ENCODE data around the gene MKS1.

MKS1 gene

GRCh38 chr17:58161566-58161965 lies 57.5 kb downstream of the MKS1 start:
- no peak for DNase-seq (ENCODE audit: low read depth, low spot score)

DNA sequence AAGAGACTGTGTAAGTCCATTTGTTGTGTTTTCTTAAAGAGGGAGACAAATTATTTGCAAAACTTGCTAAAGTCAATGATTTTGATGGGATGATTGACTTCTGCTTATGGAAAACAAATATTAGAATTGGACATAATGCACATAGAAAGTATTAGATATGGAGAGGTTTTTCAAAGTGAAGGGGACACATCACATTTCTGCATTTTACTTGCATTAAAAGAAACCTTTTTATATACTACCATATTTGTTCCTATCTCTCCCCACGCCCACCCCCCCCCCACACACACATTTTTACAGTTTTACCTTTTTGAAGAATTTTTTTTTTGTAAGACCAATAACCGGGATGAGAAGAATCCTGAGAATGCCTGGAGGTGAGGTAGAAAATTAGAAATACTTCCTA lies 60.9 kb downstream of the MKS1 start:
- no peak for DNase-seq (ENCODE audit: low read depth, low spot score)

GRCh38 chr17:58156839-58157803 lies 61.9 kb downstream of the MKS1 start:
- DNase-seq (ENCODE audit: low read depth, low spot score): peak; percentile 66

All from ELF-1 (cell line).